DMS153 treated with DMSO at 0.1 percent for 48 hours (cell line): ENCODE measurements around the gene GJB4.
"Not testable (repeated sequence)": the region's sequence is repeated elsewhere in the genome, so short reads cannot be mapped to it uniquely, and the experiment has no call there.

Source experiments
- DNase-seq: peaks from one replicate; lab custom pipeline; 2025; ENCODE audit not compliant: unreplicated experiment; lab: John Stamatoyannopoulos, UW

The GJB4 gene

DNA sequence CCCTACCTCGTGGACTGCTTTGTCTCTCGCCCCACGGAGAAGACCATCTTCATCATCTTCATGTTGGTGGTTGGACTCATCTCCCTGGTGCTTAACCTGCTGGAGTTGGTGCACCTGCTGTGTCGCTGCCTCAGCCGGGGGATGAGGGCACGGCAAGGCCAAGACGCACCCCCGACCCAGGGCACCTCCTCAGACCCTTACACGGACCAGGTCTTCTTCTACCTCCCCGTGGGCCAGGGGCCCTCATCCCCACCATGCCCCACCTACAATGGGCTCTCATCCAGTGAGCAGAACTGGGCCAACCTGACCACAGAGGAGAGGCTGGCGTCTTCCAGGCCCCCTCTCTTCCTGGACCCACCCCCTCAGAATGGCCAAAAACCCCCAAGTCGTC lies 35.2 kb downstream of the GJB4 start:
- DNase-seq = no peak

- DNase-seq = no peak
Observed at GRCh38 chr1:34795916-34796315, 36.4 kb downstream of the GJB4 start.

DNA sequence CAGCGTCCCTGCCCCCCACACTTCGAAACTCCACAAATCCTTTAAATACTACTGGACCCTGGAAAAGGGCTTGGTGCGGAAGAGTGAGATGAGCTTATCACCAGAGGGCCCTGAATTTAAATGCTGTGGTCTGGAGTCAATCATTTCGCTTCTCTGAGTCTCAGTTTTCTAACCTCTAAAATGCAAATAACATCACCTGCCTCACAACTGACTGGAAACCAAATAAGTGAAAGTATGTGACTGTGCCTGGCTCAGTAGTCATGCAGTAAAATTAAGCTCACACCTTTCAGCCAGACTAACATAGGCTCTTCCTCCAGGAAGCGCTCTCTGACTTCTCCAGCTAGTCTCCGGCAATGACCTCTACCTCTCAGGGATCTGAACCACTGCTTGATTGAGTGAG lies 37.5 kb downstream of the GJB4 start:
- DNase-seq = no peak

- DNase-seq = no peak
Observed at GRCh38 chr1:34800214-34800613, 40.7 kb downstream of the GJB4 start.

DNA sequence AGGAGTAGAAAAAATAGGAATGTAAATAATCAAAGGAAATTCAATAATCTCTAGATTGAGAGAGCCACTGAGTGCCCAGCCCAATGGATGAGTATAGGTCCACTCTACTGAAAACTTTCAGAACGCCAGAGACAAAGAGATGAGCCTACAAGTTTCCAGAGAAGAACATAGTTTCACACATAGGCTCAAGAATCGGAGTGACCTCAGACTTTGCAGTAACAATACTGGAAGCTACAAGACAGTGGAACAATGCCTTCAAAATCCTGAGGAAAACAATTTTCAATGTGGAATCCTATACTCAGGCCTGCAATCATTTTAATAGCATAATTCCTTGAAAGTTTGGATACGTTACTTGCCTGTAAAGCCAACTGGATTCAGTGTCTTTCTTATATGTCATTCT lies 44.2 kb downstream of the GJB4 start:
- DNase-seq = no peak

DNA sequence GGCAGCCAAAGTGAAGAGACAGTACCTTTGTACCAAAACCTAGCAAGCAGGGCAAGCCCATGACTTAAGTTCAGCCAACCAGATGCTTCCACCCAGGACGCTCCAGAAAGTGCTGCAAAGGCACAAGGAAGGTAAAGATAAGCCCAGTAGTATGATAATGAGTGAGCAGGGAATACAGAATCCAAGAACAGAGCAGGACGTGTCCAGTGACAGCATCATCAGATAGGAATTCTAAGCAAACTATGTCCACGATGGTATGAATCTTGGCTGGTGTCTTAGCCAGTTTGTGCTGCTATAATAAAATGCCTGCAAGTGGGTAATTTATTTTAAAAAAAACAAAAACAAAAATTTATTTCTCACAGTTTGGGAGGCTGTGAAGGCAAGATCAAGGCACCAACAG lies 46.9 kb downstream of the GJB4 start:
- no peak for DNase-seq

GRCh38 chr1:34808051-34808810 lies 48.7 kb downstream of the GJB4 start:
- no peak for DNase-seq

DNA sequence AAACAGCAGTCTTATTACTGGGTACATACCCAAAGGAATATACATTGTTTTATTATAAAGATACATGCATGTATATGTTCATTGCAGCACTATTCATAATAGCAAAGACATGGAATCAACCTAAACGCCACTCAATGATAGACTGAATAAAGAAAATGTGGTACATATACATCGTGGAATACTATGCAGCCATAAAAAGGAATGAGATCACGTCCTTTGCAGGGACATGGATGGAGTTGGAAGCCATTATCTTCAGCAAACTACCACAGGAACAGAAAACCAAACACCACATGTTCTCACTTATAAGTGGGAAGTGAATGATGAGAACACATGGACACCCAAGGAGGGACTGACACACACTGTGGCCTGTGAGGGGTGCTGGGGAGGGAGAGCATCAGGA lies 51.2 kb downstream of the GJB4 start:
- DNase-seq = not testable (repeated sequence)
